Cortex of kidney (tissue), 1 donor: ENCODE data around the gene CDC14A.
"Not testable (repeated sequence)": the region's sequence is repeated elsewhere in the genome, so short reads cannot be mapped to it uniquely, and the experiment has no call there.

Experiments
- DNase-seq: peaks from one replicate; lab custom pipeline; 2025; lab: John Stamatoyannopoulos, UW

CDC14A gene, protein sequence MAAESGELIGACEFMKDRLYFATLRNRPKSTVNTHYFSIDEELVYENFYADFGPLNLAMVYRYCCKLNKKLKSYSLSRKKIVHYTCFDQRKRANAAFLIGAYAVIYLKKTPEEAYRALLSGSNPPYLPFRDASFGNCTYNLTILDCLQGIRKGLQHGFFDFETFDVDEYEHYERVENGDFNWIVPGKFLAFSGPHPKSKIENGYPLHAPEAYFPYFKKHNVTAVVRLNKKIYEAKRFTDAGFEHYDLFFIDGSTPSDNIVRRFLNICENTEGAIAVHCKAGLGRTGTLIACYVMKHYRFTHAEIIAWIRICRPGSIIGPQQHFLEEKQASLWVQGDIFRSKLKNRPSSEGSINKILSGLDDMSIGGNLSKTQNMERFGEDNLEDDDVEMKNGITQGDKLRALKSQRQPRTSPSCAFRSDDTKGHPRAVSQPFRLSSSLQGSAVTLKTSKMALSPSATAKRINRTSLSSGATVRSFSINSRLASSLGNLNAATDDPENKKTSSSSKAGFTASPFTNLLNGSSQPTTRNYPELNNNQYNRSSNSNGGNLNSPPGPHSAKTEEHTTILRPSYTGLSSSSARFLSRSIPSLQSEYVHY

DNA sequence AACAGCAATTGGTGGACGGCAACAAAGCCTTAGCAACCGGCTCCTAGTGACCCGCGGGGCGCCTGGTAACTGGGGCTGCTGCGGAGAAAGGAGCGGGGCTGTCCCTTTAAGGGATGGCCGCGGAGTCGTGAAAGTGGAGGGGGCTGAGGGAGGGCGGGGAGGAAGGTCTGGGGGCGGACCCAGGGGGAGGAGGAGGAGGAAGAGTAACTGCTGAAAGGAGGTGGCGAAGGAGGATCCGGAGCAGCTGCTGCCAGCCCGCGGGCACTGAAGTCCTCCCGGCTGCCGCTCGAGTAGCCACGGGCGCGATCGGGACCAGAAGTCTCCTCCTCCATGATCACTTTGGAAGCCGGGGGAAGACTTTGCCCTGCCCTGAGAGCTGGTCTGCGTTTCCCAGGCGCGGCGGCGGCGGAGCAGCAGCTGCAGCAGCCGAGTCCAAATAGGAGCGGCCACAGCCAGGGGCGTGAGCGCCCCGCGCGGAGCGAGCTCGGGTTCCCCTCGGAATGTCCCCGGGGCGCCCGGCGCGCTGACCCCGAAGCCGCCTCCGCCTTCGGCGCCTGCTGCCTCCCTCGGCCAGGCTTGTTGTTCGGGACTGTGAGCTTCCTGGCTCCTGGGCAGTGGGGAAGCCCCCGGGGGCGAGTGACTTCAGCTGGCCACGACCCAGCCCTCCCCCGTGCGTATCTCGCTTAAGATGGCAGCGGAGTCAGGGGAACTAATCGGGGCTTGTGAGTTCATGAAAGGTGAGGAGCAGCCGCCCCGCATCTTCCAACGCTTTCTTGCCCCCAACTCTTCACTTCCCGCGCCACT is at the start of gene CDC14A:
CDC14A (plus strand) TSS at position 240 of the 804 bp plus-strand sequence; CDS start at position 689, 449 bp downstream.
- peak; percentile 52 for DNase-seq

GRCh38 chr1:100302739-100303138 is 49.6 kb upstream of the CDC14A start:
- DNase-seq = no peak

GRCh38 chr1:100304227-100304626 is 48.1 kb upstream of the CDC14A start:
- DNase-seq = no peak

DNA sequence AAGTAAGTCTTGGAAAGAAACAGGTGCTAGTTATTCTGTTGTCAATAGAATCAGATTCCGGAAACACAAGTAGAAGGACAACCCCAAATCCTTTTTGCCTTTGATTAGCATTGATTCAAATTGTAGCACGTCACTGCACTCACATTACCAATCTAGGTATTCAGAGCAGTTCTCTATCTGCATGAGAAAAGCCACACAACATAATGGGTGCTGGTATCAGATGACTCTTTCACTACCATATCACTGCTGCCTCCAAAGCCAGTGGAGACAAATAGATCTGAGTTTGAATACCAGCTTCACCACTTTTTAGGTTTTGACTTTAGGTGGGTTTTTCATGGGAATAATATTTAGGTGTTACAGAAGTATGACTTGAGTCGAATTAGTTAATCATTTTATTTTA is 47.4 kb upstream of the CDC14A start:
- no peak for DNase-seq

DNA sequence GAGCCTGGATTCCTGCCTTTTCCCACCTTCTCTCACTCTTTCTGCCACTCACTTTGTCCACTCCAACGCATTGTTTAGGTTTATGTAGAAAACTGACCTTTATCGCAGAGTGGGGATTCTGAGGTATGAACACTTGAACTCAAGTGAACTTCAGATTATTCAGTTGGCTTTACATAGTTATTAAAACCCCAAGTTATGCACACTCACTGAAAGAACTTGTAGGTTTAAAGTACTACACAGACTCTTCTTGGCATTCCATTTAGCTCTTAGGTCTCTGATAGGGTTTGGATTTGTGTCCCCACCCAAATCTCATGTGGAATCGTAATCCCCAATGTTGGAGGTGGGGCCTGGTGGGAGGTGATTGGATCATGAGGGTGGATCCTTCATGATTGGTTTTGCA is 46.4 kb upstream of the CDC14A start:
- no peak for DNase-seq

DNA sequence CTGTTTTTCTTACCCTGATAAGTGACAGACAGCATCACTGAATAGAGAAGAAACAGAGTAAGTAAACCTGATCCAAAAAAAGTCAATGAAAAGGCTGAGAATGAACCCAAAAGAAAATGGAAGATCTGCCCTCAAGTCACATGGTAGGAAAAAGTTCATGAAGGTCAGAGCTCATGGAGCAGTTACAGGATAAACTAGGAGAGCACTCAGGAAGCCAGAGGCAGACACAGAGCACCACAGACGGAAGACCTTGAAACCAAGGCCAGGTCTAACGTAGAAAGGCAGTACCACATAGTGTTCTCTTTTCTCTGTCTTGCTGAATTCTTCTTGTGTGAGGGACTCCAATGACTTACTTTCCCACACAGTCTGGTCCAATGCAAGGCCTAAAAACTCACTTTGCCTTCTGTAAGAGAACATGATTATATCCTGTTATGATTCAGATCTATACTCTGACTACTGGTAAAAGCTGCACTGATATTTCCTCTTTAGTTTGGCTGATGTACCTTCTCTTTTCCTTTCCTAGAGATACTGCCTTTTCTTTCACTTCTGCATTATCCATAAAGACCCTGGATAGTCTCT is 45.5 kb upstream of the CDC14A start:
- no peak for DNase-seq

- DNase-seq = no peak
Observed at GRCh38 chr1:100308777-100309176, 43.5 kb upstream of the CDC14A start.

DNA sequence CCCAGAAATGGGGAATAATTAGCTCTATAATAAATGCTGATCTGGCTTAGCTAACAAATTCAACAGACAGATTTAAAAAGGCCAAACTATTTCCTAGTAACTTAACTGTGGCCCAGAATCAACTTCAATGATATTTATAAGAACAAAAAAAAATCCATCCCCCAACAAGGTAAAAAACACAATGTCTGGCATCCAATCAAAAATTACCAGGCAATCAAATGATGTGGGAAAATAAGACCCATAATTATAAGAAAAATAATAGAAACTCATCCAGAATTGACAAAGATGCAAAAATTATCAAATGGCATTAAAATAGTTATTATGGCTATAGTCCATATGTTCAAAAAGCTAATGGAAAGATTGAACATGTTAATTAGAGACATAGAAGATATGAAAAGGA is 42.4 kb upstream of the CDC14A start:
- no peak for DNase-seq

DNA sequence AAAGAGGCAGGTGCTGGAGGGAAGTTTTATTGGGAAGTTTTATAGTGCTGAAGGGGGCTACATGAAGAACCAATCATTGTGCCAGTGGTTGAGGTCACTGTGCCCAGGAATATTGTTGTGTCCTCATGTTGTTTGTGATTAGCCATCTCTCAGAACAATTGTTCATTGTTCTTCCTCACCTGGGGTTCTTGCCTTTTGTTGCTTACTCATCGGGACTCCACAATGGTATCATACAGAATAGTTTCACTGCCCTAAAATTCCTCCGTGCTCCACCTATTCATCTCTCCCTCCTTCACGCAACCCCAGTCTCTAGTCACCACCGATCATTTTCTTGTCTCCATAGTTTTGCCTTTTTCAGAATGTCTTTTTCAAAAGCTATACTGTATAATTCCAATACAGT is 38.9 kb upstream of the CDC14A start:
- DNase-seq = no peak

GRCh38 chr1:100316622-100317021 is 35.7 kb upstream of the CDC14A start:
- DNase-seq = no peak

- DNase-seq = no peak
Observed at GRCh38 chr1:100320311-100321099, 31.8 kb upstream of the CDC14A start.

GRCh38 chr1:100321100-100321493 is 31.2 kb upstream of the CDC14A start:
- DNase-seq = no peak

GRCh38 chr1:100321506-100321905 is 30.8 kb upstream of the CDC14A start:
- no peak for DNase-seq

GRCh38 chr1:100322436-100323211 is 29.7 kb upstream of the CDC14A start:
- DNase-seq = no peak

GRCh38 chr1:100323419-100324106 is 28.7 kb upstream of the CDC14A start:
- DNase-seq = no peak

DNA sequence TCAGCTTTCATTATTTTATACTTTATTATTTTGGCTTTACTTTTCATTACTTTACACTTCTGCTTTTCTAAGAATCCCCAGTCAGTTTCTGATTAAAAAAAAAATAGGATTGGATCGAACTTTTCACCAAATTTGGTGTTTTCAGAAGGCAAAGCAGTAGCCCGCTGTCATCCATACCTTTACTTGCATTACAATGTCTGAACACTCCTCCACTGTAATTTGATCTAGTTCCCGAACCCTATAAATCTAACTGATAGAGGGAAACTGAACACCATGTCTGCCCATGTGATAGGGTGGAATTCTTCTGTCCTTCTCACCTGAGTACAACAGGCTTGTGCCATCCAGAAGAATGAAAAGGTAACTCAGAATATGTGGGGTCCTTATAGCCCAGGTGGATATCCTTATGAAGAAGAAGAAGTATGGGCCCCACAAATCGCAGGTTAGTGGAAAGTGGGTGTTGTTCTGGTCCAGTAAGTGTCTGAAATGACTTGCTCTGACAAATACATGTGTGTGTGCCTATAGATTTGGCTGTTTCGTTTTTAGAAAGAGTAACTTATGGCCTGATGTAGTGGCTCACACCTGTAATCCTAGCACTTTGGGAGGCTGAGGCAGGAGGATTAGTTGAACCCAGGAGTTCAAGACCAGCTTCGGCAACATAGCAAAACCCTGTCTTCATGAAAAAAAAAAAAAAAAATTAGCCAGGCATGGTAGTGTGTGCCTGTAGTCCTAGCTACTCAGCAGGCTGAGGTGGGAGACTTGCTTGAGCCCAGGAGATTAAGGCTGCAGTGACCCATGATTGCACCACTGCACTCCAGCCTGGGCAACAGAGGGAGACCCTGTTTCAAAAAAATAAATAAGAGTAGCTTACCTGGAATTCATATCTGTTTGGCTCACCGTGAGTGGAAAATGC is 26.6 kb upstream of the CDC14A start:
- no peak for DNase-seq

GRCh38 chr1:100326325-100326670 is 26.0 kb upstream of the CDC14A start:
- DNase-seq = not testable (repeated sequence)

DNA sequence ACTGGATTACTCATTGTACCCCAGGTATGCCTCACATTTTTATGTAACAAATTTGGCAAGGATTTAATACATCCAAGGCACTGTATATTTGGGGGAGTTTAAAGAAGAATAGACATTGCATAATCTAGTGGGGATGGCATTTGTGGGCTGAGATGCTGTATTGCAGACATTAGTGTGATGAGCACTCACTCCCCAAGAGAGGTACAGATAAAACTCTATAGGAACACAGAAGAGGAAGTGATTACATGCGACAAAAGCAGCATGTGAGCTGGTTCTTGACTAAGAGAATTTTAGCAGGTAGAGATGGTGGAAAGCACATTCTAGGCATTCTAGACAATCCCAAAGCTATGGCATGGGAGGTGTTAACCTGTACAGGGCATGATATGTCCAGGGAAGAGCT is 24.2 kb upstream of the CDC14A start:
- no peak for DNase-seq

DNA sequence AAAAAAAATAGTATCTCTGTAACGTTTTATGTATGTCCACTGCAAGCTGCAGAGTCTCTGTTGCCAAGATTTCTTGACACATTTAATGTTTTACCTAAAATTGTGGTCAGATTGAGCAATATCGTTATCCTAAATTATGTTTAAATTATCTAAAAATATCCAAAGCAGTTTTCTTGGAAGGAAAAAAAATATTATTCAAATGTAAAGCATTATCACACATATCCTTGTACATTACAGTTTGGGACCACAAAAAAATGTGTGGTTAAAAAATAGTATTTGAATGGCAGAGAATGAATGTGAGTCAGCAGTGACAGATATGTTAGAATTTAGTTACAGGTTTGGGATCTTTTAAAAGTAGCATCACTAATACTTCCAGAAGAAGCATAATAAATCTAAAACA is 21.2 kb upstream of the CDC14A start:
- not testable (repeated sequence) for DNase-seq
